ENCODE data around the gene MICALL2.

The MICALL2 gene

DNA sequence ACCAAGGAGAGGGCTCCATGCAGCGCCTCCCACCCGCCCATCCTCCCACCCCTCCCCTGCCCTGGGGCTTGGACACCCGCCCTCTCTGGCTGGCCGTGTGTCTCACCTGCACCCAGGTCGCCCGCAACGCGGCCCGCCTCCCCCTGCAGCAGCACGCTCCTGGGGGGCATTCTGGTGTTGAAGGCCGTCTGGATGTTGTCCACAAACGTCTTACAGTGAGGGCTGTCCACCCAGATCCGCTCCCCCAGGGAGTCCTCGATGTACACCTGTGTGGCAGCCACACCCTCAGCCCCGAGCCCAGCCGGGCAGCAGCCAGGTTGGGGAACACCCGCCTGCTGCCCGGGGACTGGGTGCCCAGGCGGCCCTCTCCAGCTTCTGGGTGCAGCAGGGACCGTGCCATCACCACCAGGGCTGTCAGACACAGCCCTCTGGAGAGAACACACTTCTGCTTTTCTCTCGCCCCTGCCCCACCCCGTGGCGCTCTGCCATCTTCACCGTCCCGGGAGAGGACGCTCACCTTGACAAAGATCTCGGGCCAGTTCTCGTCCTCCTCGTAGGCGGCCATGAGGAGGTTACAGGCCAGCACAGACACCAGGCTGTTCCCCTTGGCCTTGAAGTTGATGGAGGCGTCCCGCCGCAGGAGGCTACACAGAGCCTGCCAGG is 40.2 kb upstream of the MICALL2 start:
- Histone ChIP-seq H3K36me3 (ENCODE audit: control insufficient read depth in 5 of 5, insufficient read depth in 5 of 5, low read length in 5 of 5) (peaks cover 0 to 80% (median 69%) of the 10 kb centered on the region in 5 donors), H3K9me3 (ENCODE audit: control insufficient read depth in 5 of 5, low read length in 5 of 5) (no peaks in the 10 kb centered on the region), H3K4me1 (ENCODE audit: control insufficient read depth in 5 of 5, insufficient read depth in 5 of 5, low read length in 5 of 5) (peaks cover 4 to 28% (median 24%) of the 10 kb centered on the region in 5 donors), H3K4me3 (ENCODE audit: low read depth in 1 of 5, low read length in 5 of 5) (no peak overlapping the region), H3K27ac (ENCODE audit: low read depth, low read length) (no peak overlapping the region), H3K27me3 (ENCODE audit: control insufficient read depth in 5 of 5, insufficient read depth in 4 of 5, low read length in 5 of 5) (no peaks in the 10 kb centered on the region), H3K9ac (ENCODE audit: low read length in 5 of 5) (no peak overlapping the region)

DNA sequence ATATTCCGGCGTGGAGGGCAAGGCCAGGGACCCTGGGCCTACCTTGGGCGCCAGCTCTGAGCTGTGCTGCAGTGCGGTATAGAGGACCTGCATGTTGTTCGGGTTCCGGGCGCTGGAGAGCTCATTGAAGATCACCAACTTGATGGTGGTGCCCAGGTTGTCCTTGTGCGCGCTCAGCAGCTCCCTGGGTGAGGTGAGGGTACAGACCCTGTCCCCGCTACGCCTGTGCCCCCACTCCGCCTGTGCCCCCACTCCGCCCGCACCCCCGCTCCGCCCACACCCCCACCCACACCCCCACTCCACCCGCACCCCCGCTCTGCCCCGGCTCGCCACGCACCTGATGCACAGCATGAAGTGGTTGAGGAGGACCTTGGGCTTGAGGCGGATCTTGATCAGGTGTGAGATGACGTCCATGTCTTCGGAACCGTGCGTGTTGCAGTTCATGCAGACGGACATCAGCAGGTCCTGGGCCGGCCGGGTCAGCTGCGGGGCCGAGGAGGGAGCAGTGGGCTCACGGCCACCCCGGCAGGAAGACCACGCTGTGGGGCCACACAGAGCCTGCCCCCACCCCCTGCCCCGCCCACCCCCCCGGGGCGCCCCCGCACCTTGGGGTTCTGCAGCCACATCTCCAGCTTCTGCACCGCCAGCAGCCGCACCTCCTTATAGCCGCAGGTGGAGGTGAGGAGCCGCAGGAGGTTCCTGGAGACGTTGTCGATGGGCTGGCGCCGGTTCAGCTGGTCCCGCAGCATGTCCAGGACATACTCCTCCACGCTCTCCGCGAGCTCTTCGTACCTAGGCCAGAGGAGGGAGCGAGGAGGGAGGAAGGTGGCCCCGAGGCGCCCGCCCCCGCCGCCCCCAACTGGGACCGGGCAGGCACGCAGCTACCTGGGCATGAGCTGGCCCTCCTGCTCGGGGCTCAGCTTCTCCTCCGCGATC is 39.4 kb upstream of the MICALL2 start:
- H3K27ac ChIP-seq (ENCODE audit: low read depth, low read length), result no peak overlapping the region

DNA sequence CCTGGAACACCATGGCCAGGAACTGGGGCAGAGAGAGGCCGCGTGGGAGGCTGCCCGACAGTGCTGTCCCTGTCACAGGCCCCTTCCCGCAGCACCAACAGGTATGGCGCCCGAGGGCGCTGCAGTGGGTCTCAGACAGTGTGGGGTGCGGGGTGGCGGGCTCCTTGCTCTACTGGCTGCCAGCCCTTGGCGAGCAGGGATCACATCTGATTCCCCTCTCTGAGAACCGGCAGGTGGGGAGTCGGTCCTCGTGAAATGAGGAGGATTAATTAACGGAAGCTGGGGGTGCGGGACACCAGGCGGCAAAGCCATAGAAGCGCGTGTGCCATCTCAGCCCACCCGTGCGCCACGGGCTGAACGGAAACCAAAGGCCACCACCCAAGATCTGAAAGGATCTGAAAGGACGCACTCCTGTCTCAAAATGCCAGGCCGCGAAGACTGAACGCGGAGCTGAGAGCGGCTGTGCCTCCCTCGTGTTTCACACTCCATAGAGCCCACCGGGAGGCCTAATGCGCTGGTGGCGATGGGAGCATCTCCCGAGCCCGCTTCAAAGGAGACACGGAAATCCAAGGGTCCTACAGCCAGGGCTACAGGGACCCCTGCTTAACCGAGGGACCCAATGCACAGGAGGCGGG is 38.1 kb upstream of the MICALL2 start:
- Histone ChIP-seq H3K4me3 (ENCODE audit: low read depth in 1 of 5, low read length in 5 of 5) (no peak overlapping the region), H3K27me3 (ENCODE audit: control insufficient read depth in 5 of 5, insufficient read depth in 4 of 5, low read length in 5 of 5) (no peaks in the 10 kb centered on the region), H3K27ac (ENCODE audit: low read depth, low read length) (no peak overlapping the region), H3K9ac (ENCODE audit: low read length in 5 of 5) (no peak overlapping the region), H3K9me3 (ENCODE audit: control insufficient read depth in 5 of 5, low read length in 5 of 5) (no peaks in the 10 kb centered on the region), H3K4me1 (ENCODE audit: control insufficient read depth in 5 of 5, insufficient read depth in 5 of 5, low read length in 5 of 5) (peaks cover 0 to 11% (median 9%) of the 10 kb centered on the region in 5 donors), H3K36me3 (ENCODE audit: control insufficient read depth in 5 of 5, insufficient read depth in 5 of 5, low read length in 5 of 5) (peaks cover 0 to 93% (median 81%) of the 10 kb centered on the region in 5 donors)

More for the DNA sequence above, 39.4 kb upstream of the MICALL2 start:
- Histone ChIP-seq H3K27me3 (ENCODE audit: control insufficient read depth in 5 of 5, insufficient read depth in 4 of 5, low read length in 5 of 5) (no peaks in the 10 kb centered on the region), H3K4me1 (ENCODE audit: control insufficient read depth in 5 of 5, insufficient read depth in 5 of 5, low read length in 5 of 5) (peaks cover 4 to 23% (median 21%) of the 10 kb centered on the region in 5 donors), H3K9me3 (ENCODE audit: control insufficient read depth in 5 of 5, low read length in 5 of 5) (no peaks in the 10 kb centered on the region), H3K4me3 (ENCODE audit: low read depth in 1 of 5, low read length in 5 of 5) (no peak overlapping the region), H3K36me3 (ENCODE audit: control insufficient read depth in 5 of 5, insufficient read depth in 5 of 5, low read length in 5 of 5) (peaks cover 0 to 89% (median 78%) of the 10 kb centered on the region in 5 donors), H3K9ac (ENCODE audit: low read length in 5 of 5) (no peak overlapping the region)

DNA sequence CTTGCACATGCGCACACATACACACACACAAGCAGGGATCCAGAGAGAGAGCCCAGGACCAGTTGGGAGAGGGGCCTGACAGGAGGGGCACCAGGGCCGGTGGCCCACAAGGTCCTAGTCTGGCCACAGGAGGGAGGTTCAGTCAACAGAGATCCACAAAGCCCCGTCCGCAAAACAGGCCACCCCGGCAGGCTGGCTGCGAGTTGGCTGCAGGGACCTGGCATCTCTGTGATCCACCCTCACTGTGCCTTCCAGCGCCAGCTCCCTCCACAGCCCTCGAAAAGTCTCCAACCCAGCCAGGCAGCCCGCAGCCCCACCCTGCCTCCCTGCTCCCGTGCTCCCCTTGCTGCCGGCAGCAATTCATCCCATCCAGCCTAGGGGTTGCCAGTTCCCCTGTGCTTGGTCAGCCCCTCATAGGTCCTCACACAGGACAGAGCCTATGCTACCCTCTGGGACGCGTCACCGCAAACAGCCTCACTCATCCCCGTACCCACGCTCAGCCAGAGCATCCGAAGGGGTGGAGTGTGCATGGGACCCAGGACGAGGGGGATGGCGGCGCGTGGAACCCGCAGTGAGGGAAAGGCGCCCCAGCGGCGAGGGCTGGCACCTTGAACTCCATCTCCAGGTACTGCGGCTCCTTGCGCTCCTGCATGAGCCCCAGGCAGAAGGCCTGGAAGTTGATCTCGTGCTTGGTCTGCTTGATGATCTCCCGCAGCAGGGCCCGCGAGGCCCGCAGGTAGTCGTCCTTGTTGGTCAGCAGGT is 37.4 kb upstream of the MICALL2 start:
- peaks cover 0 to 4% (median 3%) of the 10 kb centered on the region in 5 donors for H3K4me1 ChIP-seq (ENCODE audit: control insufficient read depth in 5 of 5, insufficient read depth in 5 of 5, low read length in 5 of 5)
- no peak overlapping the region for H3K9ac ChIP-seq (ENCODE audit: low read length in 5 of 5)
- H3K36me3 ChIP-seq (ENCODE audit: control insufficient read depth in 5 of 5, insufficient read depth in 5 of 5, low read length in 5 of 5), result peaks cover 0 to 93% (median 82%) of the 10 kb centered on the region in 5 donors
- no peaks in the 10 kb centered on the region for H3K9me3 ChIP-seq (ENCODE audit: control insufficient read depth in 5 of 5, low read length in 5 of 5)
- H3K4me3 ChIP-seq (ENCODE audit: low read depth in 1 of 5, low read length in 5 of 5), result no peak overlapping the region
- no peaks in the 10 kb centered on the region for H3K27me3 ChIP-seq (ENCODE audit: control insufficient read depth in 5 of 5, insufficient read depth in 4 of 5, low read length in 5 of 5)
- no peak overlapping the region for H3K27ac ChIP-seq (ENCODE audit: low read depth, low read length)

DNA sequence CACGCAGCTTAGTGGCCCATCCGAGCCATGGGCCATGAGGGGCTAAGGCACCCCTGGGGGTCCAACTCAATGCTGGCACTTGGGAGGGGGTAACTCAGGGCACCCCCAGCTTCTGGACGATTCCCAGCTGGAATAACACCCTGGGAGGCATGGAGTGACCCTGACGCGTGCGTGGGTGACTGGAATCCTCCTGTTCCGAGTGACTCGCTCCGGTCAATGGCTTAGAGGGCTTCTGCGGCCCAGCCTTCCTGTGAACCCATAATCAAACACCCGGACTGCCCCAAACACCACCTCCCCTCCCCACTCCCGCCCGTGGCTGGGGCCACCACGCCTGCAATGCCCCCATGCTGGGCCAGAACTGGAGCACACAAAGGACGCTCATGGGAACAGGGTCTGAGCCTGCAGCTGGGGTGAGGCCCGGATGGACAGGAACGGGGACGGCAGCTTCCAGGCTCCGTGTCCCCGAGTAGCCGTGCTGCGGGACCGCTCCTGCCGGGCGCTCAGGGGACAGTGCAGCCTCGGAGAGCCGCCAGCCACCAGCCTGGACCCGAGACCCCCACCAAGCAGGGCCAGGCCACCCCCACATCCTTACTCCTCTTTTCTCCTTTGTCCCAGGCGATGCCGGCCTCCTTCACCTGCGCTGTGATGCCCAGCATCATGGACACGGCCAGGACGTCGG is 36.4 kb upstream of the MICALL2 start:
- H3K27me3 ChIP-seq (ENCODE audit: control insufficient read depth in 5 of 5, insufficient read depth in 4 of 5, low read length in 5 of 5), result no peaks in the 10 kb centered on the region
- no peak overlapping the region for H3K4me3 ChIP-seq (ENCODE audit: low read depth in 1 of 5, low read length in 5 of 5)
- no peaks in the 10 kb centered on the region for H3K9me3 ChIP-seq (ENCODE audit: control insufficient read depth in 5 of 5, low read length in 5 of 5)
- H3K4me1 ChIP-seq (ENCODE audit: control insufficient read depth in 5 of 5, insufficient read depth in 5 of 5, low read length in 5 of 5), result no peaks in the 10 kb centered on the region
- no peak overlapping the region for H3K27ac ChIP-seq (ENCODE audit: low read depth, low read length)
- peaks cover 0 to 96% (median 87%) of the 10 kb centered on the region in 5 donors for H3K36me3 ChIP-seq (ENCODE audit: control insufficient read depth in 5 of 5, insufficient read depth in 5 of 5, low read length in 5 of 5)
- no peak overlapping the region for H3K9ac ChIP-seq (ENCODE audit: low read length in 5 of 5)

DNA sequence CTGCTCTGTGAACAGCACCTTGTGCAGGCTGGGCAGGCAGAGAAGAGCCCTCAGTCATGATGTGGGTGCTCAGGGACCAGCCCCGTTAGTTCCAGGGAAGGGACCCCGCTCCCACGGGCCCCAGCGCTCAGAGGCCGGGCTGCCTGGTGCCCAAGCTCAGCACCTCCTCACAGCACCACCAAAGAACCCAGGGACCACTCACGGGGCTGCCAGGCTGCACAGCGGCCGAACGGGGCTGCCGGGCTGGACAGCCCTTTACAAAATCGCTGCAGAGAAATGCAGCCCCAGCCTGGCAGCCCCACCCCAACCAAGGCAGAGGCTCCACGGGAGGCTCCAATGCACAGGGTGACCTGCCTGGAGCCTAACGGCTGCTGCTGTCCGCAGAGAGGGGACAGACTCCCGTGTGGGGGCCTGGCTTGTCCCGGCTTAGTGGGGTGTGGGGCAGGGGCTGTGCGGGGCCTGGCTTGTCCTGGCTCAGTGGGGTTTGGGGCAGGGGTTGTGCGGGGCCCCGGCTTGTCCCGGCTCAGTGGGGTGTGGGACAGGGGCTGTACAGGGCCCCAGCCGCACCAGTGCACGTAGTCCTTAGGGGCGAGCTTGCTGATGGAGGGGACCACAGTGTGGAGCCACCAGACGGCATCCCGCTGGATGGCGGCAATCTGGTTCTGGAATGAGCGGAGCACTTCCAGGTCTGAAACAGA is 35.7 kb upstream of the MICALL2 start:
- peaks cover 0 to 2% (median 0%) of the 10 kb centered on the region in 5 donors for H3K4me1 ChIP-seq (ENCODE audit: control insufficient read depth in 5 of 5, insufficient read depth in 5 of 5, low read length in 5 of 5)
- H3K9me3 ChIP-seq (ENCODE audit: control insufficient read depth in 5 of 5, low read length in 5 of 5), result no peaks in the 10 kb centered on the region
- peaks cover 0 to 96% (median 87%) of the 10 kb centered on the region in 5 donors for H3K36me3 ChIP-seq (ENCODE audit: control insufficient read depth in 5 of 5, insufficient read depth in 5 of 5, low read length in 5 of 5)
- no peaks in the 10 kb centered on the region for H3K27me3 ChIP-seq (ENCODE audit: control insufficient read depth in 5 of 5, insufficient read depth in 4 of 5, low read length in 5 of 5)
- H3K9ac ChIP-seq (ENCODE audit: low read length in 5 of 5), result no peak overlapping the region
- no peak overlapping the region for H3K4me3 ChIP-seq (ENCODE audit: low read depth in 1 of 5, low read length in 5 of 5)
- no peak overlapping the region for H3K27ac ChIP-seq (ENCODE audit: low read depth, low read length)

DNA sequence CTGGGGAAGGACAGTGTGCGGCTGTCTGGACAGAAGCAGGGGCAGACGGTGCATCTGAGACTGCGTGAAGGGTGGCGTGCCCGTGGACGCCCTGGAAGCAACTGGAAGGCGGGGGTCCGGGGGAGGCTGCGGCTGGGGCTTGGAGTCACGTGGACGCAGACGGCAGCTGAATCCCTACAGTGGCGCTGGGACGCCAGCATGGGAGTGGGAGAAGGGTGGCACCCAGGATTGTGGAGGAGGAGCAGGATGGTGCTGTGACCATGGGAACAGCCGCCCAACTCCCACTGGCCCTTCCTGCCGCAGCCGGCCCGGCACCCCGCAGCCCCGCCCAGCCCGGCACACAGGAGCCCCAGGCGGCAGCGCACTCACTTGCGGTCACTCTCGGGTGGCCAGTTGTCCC is 35.2 kb upstream of the MICALL2 start:
- Histone ChIP-seq H3K27ac (ENCODE audit: low read depth, low read length) (no peak overlapping the region), H3K9ac (ENCODE audit: low read length in 5 of 5) (no peak overlapping the region), H3K27me3 (ENCODE audit: control insufficient read depth in 5 of 5, insufficient read depth in 4 of 5, low read length in 5 of 5) (no peaks in the 10 kb centered on the region), H3K4me3 (ENCODE audit: low read depth in 1 of 5, low read length in 5 of 5) (no peak overlapping the region), H3K4me1 (ENCODE audit: control insufficient read depth in 5 of 5, insufficient read depth in 5 of 5, low read length in 5 of 5) (peaks cover 0 to 2% (median 0%) of the 10 kb centered on the region in 5 donors), H3K9me3 (ENCODE audit: control insufficient read depth in 5 of 5, low read length in 5 of 5) (no peaks in the 10 kb centered on the region), H3K36me3 (ENCODE audit: control insufficient read depth in 5 of 5, insufficient read depth in 5 of 5, low read length in 5 of 5) (peaks cover 0 to 96% (median 87%) of the 10 kb centered on the region in 5 donors)

DNA sequence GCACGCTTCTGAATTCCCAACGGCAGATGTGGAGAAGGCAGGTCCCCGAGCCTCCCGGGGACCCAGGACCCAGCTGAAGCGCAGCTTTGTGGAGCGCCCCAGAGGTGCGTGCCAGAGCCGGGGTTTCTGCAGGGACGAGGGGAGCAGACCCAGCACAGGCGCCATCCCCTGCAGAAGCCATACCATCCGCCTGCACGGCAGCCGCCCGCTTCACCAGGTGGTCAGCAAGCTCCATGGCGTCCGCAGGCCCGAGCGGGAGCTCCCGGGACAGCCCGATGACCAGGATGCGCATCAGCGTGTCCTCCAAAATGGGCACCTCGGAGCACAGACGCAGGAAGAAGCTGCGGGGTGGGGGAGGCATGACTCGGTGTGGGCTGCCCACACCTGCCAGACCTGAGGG is 34.3 kb upstream of the MICALL2 start:
- H3K9ac ChIP-seq (ENCODE audit: low read length in 5 of 5), result no peak overlapping the region
- peaks cover 0 to 2% (median 0%) of the 10 kb centered on the region in 5 donors for H3K4me1 ChIP-seq (ENCODE audit: control insufficient read depth in 5 of 5, insufficient read depth in 5 of 5, low read length in 5 of 5)
- no peaks in the 10 kb centered on the region for H3K27me3 ChIP-seq (ENCODE audit: control insufficient read depth in 5 of 5, insufficient read depth in 4 of 5, low read length in 5 of 5)
- H3K4me3 ChIP-seq (ENCODE audit: low read depth in 1 of 5, low read length in 5 of 5), result no peak overlapping the region
- H3K36me3 ChIP-seq (ENCODE audit: control insufficient read depth in 5 of 5, insufficient read depth in 5 of 5, low read length in 5 of 5), result peaks cover 0 to 97% (median 90%) of the 10 kb centered on the region in 5 donors
- no peaks in the 10 kb centered on the region for H3K9me3 ChIP-seq (ENCODE audit: control insufficient read depth in 5 of 5, low read length in 5 of 5)
- no peak overlapping the region for H3K27ac ChIP-seq (ENCODE audit: low read depth, low read length)

DNA sequence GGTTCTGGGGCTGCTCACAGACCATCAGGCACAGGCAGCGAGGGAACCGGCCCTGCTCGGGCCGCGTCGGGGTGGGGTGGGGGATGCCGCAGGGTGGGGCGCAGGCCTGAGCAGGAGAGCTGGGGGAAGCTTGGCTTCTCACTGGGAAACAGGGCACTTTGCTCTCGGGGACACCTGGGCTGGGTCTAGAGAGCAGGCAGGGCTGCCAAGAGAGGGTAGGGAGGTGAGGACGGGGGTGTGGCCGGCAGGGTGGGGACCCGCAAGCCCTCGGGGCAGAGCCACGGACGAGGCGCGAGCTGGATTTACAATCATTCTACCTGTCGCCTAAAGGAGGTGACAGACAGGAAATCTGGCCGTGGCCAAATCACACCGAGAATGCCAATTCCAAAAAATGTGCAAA is 33.9 kb upstream of the MICALL2 start:
- peaks cover 0 to 98% (median 92%) of the 10 kb centered on the region in 5 donors for H3K36me3 ChIP-seq (ENCODE audit: control insufficient read depth in 5 of 5, insufficient read depth in 5 of 5, low read length in 5 of 5)
- no peak overlapping the region for H3K4me3 ChIP-seq (ENCODE audit: low read depth in 1 of 5, low read length in 5 of 5)
- no peak overlapping the region for H3K27ac ChIP-seq (ENCODE audit: low read depth, low read length)
- no peaks in the 10 kb centered on the region for H3K9me3 ChIP-seq (ENCODE audit: control insufficient read depth in 5 of 5, low read length in 5 of 5)
- H3K4me1 ChIP-seq (ENCODE audit: control insufficient read depth in 5 of 5, insufficient read depth in 5 of 5, low read length in 5 of 5), result peaks cover 0 to 2% (median 0%) of the 10 kb centered on the region in 5 donors
- H3K9ac ChIP-seq (ENCODE audit: low read length in 5 of 5), result no peak overlapping the region
- no peaks in the 10 kb centered on the region for H3K27me3 ChIP-seq (ENCODE audit: control insufficient read depth in 5 of 5, insufficient read depth in 4 of 5, low read length in 5 of 5)

All from subcutaneous abdominal adipose tissue (tissue), 5 donors.